ENCODE results near the gene ARGLU1. TPM values are rescaled to one million over a fixed set of nuclear protein-coding genes. Genes with fewer than 3 reads are reported as not detected.
A peak's percentile ranks its signal among the peaks of the same experiment; 100 is the strongest.

Gene ARGLU1
- polyA plus RNA-seq, 4 donors = 43.8 to 164 (median 56.0) TPM

DNA sequence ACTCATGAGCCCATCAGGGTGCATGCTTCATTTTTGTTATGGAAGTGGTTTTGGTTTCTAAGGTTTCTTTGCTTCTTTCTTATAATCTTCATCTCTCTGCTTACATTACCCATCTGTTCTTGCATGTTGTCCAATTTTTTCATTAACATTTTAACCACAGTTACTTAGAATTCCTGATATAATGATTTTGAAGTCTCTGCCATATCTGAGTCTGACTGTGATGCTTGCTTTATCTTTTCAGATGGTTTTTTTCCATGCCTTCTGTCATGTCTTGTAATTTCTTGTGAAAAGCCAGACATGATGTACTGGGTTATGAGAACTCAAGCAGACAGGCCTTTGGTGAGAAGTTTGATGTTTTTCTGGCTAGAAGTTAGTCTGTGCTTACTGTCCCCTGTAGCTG lies 8.0 kb upstream of the ARGLU1 start:
- H3K4me3 ChIP-seq (ENCODE audit: low read depth in 1 of 3, low read length in 3 of 3) = no peak overlapping the region
- no peak for FAIRE-seq

DNA sequence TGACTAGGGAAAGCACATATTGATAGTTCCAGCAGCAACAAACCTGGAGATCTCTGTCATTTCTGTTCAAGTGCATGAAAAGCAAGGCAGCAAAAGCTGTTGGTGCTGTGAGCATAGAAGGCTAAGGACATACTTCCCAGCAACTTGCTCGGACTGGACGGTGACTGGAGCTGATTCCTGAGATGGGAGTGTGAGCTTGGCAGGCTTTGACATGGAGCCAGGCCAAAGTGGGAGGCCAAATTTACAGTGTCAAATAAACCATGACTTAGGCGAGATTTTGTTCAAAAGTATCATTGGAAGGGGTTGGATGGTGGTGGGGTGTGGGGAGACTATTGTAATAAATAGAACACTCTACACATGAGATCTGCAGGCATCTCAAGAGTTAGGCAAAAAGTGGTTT lies 5.9 kb upstream of the ARGLU1 start:
- Histone ChIP-seq H3K36me3 (ENCODE audit: control insufficient read depth in 3 of 3, insufficient read depth in 2 of 3, low read depth in 1 of 3, low read length in 3 of 3) (no peaks in the 10 kb centered on the region), H3K27me3 (ENCODE audit: control insufficient read depth in 3 of 3, insufficient read depth in 3 of 3, low read length in 3 of 3) (no peaks in the 10 kb centered on the region), H3K9me3 (ENCODE audit: control insufficient read depth in 2 of 2, insufficient read depth in 1 of 2, low read depth in 1 of 2, low read length in 1 of 2) (no peaks in the 10 kb centered on the region), H3K27ac (ENCODE audit: low read depth in 1 of 3, low read length in 2 of 3) (no peak overlapping the region), H3K4me1 (ENCODE audit: control insufficient read depth in 3 of 3, insufficient read depth in 2 of 3, low read depth in 1 of 3, low read length in 2 of 3) (peaks cover 0 to 6% (median 0%) of the 10 kb centered on the region in 3 donors), H3K4me3 (ENCODE audit: low read depth in 1 of 3, low read length in 3 of 3) (no peak overlapping the region)
- no peak for DNase-seq
- 58 to 71% (median 71%) methylated on average over 3 of the region's 3 CpGs for WGBS, 3 donors
- no peak for FAIRE-seq

More for the DNA sequence above, 8.0 kb upstream of the ARGLU1 start:
- no peaks in the 10 kb centered on the region for H3K36me3 ChIP-seq (ENCODE audit: control insufficient read depth in 3 of 3, insufficient read depth in 2 of 3, low read depth in 1 of 3, low read length in 3 of 3)
- DNase-seq = no peak
- H3K4me1 ChIP-seq (ENCODE audit: control insufficient read depth in 3 of 3, insufficient read depth in 2 of 3, low read depth in 1 of 3, low read length in 2 of 3) = no peaks in the 10 kb centered on the region
- no peaks in the 10 kb centered on the region for H3K27me3 ChIP-seq (ENCODE audit: control insufficient read depth in 3 of 3, insufficient read depth in 3 of 3, low read length in 3 of 3)
- no peak overlapping the region for H3K27ac ChIP-seq (ENCODE audit: low read depth in 1 of 3, low read length in 2 of 3)
- H3K9me3 ChIP-seq (ENCODE audit: control insufficient read depth in 2 of 2, insufficient read depth in 1 of 2, low read depth in 1 of 2, low read length in 1 of 2) = no peaks in the 10 kb centered on the region

DNA sequence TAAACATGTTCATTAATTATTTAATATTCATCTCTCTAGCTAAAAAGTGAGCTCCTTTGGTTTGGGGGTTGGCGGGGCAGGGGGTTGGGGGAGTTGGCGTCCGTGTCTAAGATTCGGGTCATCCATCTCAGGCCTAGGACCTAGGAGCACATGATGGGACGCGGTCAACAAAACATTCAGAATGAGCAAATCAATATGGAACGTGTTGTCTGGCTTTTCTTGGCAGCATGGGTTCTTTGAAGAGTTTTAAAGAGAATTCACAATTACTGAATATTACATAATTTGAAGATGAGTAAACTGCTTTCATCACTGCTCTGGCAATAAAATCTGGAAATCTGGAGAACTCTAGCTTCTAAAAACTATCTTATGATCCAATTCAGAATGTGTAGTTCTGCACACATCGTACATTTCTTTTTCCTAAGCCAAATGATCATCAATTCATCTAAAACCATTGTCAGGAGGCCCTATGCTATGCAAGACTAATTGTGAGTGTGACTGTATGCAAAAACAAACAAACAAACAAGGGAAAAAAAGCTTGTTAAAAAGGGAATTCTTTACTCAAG lies 5.4 kb upstream of the ARGLU1 start:
- H3K27ac ChIP-seq (ENCODE audit: low read depth in 1 of 3, low read length in 2 of 3) = no peak overlapping the region
- WGBS, 3 donors = 80 to 93% (median 89%) methylated on average over 8 of the region's 8 CpGs
- H3K4me3 ChIP-seq (ENCODE audit: low read depth in 1 of 3, low read length in 3 of 3) = no peak overlapping the region
- FAIRE-seq = no peak
- peaks cover 0 to 10% (median 0%) of the 10 kb centered on the region in 3 donors for H3K4me1 ChIP-seq (ENCODE audit: control insufficient read depth in 3 of 3, insufficient read depth in 2 of 3, low read depth in 1 of 3, low read length in 2 of 3)
- no peaks in the 10 kb centered on the region for H3K36me3 ChIP-seq (ENCODE audit: control insufficient read depth in 3 of 3, insufficient read depth in 2 of 3, low read depth in 1 of 3, low read length in 3 of 3)
- H3K9me3 ChIP-seq (ENCODE audit: control insufficient read depth in 2 of 2, insufficient read depth in 1 of 2, low read depth in 1 of 2, low read length in 1 of 2) = no peaks in the 10 kb centered on the region
- DNase-seq = no peak
- no peaks in the 10 kb centered on the region for H3K27me3 ChIP-seq (ENCODE audit: control insufficient read depth in 3 of 3, insufficient read depth in 3 of 3, low read length in 3 of 3)

DNA sequence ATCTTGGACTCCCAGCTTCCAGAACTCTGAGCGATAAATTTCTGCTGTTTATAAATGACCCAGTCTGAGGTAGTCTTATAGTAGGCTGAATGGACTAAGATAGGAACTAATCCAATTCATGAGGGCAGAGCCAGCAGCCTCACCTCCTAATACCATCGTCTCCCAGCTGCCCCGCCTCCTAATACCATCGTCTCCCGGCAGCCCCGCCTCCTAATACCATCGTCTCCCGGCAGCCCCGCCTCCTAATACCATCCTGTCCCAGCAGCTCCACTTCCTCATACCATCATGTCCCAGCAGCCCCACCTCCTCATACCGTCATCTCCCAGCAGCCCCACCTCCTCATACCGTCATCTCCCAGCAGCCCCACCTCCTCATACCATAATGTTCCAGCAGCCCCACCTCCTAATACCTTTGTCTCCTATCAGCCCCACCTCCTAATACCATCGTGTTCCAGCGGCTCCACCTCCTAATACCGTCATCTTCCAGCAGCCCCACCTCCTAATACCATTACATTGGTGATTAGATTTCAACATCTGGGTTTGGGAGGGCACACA lies 2.4 kb upstream of the ARGLU1 start:
- Histone ChIP-seq H3K36me3 (ENCODE audit: control insufficient read depth in 3 of 3, insufficient read depth in 2 of 3, low read depth in 1 of 3, low read length in 3 of 3) (no peaks in the 10 kb centered on the region), H3K9me3 (ENCODE audit: control insufficient read depth in 2 of 2, insufficient read depth in 1 of 2, low read depth in 1 of 2, low read length in 1 of 2) (no peaks in the 10 kb centered on the region), H3K4me3 (ENCODE audit: low read depth in 1 of 3, low read length in 3 of 3) (no peak overlapping the region), H3K27ac (ENCODE audit: low read depth in 1 of 3, low read length in 2 of 3) (peak overlapping the region; percentile 67 to 76 (median 68)), H3K27me3 (ENCODE audit: control insufficient read depth in 3 of 3, insufficient read depth in 3 of 3, low read length in 3 of 3) (no peaks in the 10 kb centered on the region), H3K4me1 (ENCODE audit: control insufficient read depth in 3 of 3, insufficient read depth in 2 of 3, low read depth in 1 of 3, low read length in 2 of 3) (peaks cover 0 to 16% (median 3%) of the 10 kb centered on the region in 3 donors)
- 14 to 31% (median 27%) methylated on average over 13 to 14 of the region's 14 CpGs for WGBS, 3 donors
- DNase-seq (peak; percentile 87 to 94), FAIRE-seq (no peak)

DNA sequence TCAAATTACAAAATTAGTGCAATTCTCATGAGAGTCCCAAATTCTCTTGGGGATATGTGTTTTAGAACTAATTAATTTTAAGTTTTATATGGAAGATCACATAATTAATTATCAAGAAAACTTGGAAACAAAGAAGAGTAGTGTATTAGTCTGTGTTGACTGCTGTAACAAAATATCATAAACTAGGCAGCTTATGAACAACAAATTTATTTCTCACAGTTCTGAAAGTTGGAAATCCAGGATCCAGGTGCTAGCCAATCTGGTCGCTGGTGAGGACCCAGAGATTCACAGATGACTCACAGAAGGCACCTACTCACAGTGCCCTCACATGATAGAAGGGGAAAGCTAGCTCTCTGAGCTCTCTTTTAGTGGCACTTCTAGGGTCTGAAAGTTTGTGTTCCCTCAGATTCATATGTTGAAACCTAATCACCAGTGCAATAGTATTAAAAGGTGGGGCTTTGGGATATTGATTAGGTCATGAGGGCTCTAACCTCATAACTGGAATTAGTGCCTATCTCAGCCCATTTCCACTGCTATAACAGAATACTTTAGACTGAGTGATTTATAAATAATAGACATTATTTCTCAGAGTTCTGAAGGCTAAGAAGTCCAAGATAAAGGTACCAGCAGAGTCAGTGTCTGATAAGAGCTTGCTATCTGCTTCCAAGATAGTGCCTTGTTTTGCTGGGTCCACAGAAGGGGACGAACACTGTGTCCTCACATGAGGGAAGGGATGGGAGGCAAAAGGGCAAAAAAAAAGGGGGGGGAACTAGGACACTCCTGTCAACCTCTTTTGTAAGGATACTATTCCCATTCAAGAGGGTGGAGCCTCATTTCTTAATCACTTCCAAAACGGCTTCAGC lies 1.5 kb upstream of the ARGLU1 start:
- 31 to 66% (median 54%) methylated on average over 3 of the region's 3 CpGs for WGBS, 3 donors
- no peaks in the 10 kb centered on the region for H3K36me3 ChIP-seq (ENCODE audit: control insufficient read depth in 3 of 3, insufficient read depth in 2 of 3, low read depth in 1 of 3, low read length in 3 of 3)
- DNase-seq = peak in 1 of 2 donors; percentile 58
- FAIRE-seq = no peak
- no peak overlapping the region for H3K4me3 ChIP-seq (ENCODE audit: low read depth in 1 of 3, low read length in 3 of 3)
- H3K9me3 ChIP-seq (ENCODE audit: control insufficient read depth in 2 of 2, insufficient read depth in 1 of 2, low read depth in 1 of 2, low read length in 1 of 2) = no peaks in the 10 kb centered on the region
- peaks cover 0 to 24% (median 13%) of the 10 kb centered on the region in 3 donors for H3K4me1 ChIP-seq (ENCODE audit: control insufficient read depth in 3 of 3, insufficient read depth in 2 of 3, low read depth in 1 of 3, low read length in 2 of 3)
- no peaks in the 10 kb centered on the region for H3K27me3 ChIP-seq (ENCODE audit: control insufficient read depth in 3 of 3, insufficient read depth in 3 of 3, low read length in 3 of 3)
- H3K27ac ChIP-seq (ENCODE audit: low read depth in 1 of 3, low read length in 2 of 3) = peak overlapping the region; percentile 67 to 76 (median 68)

DNA sequence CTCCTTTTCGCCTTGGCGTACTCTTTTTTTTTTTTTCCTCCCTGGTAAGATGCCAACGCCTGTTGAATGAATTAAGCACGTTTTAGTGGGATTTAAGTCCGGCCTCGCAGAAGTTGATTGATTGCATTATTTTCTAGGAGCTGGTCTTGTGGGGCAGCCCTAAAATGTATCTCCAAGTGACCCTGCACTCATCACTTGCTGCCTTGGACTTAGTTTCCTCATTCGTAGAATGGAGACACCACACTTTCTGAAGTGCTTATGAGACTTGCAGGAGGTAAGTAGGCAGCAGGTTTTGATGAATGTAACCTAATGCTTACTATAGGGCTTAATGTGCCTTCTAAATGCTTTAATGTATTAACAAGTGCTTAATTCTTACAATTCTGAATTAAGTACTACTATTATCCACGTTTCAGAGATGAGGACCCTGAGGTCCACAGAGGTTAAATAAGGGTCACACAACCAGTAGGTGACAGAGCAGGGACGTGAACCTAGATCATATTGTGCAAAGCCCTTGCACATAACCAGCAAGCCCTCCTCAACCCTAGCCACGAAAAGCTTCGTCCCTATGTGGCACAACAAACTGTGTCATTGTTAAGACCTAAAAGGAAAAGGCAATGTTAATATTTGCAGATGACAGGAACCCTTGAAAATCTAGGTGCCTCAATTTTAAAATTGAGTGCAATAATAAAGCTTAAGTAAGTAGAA lies 514 bp upstream of the ARGLU1 start:
- H3K4me3 ChIP-seq (ENCODE audit: low read depth in 1 of 3, low read length in 3 of 3) = peak overlapping the region; percentile 8 to 93 (median 89)
- peaks cover 2 to 32% (median 20%) of the 10 kb centered on the region in 3 donors for H3K4me1 ChIP-seq (ENCODE audit: control insufficient read depth in 3 of 3, insufficient read depth in 2 of 3, low read depth in 1 of 3, low read length in 2 of 3)
- peak; percentile 41 for FAIRE-seq

DNA sequence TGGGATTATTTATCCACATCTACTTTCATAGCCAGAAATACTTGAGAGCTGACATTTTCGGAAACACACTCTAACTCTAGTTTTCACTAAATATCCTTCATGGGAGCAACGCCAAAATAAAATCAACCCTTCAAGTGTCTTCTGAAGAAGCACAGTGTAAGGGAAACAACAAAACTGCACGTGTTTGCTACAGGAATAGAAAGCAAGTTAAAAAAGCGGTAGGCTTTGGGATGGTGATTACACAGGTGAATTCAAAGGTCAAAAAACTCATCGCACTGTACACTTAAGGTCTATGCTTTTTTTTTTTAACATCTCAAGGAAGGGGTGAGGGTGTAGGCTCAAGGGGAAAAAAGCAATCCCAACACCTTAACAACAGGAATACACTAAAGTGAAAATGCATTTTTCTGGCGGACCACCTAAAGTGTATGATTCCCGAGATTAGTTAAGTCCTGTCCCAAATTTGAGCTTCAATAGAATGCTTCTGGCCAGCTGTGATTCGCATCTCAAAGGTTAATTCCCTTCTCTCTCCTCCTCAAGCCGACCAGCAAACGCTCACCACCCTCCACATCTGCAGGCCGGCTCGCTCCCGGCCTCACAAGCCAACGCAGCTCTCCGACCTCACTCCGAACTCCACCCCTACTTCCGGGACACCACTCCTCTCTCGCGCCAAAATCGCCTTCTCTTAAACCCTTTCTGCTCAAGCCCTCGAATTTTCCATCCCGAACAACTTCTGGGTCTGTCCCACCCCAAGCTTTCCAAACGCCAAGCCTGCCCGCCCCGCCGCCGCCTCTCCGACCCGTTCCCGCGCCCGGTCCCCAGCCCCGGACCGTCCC lies 1.1 kb downstream of the ARGLU1 start:
- FAIRE-seq (no peak), DNase-seq (peak; percentile 65 to 70)
- Histone ChIP-seq H3K4me3 (ENCODE audit: low read depth in 1 of 3, low read length in 3 of 3) (peak overlapping the region; percentile 89 to 98 (median 93)), H3K4me1 (ENCODE audit: control insufficient read depth in 3 of 3, insufficient read depth in 2 of 3, low read depth in 1 of 3, low read length in 2 of 3) (peaks cover 5 to 32% (median 27%) of the 10 kb centered on the region in 3 donors), H3K9me3 (ENCODE audit: control insufficient read depth in 2 of 2, insufficient read depth in 1 of 2, low read depth in 1 of 2, low read length in 1 of 2) (no peaks in the 10 kb centered on the region), H3K27me3 (ENCODE audit: control insufficient read depth in 3 of 3, insufficient read depth in 3 of 3, low read length in 3 of 3) (no peaks in the 10 kb centered on the region), H3K27ac (ENCODE audit: low read depth in 1 of 3, low read length in 2 of 3) (peak overlapping the region; percentile 89 to 98 (median 97)), H3K36me3 (ENCODE audit: control insufficient read depth in 3 of 3, insufficient read depth in 2 of 3, low read depth in 1 of 3, low read length in 3 of 3) (no peaks in the 10 kb centered on the region)
- WGBS, 3 donors = 0 to 1% (median 1%) methylated on average over 30 to 34 of the region's 34 CpGs

More for the DNA sequence above, 514 bp upstream of the ARGLU1 start:
- no peak for DNase-seq
- H3K27me3 ChIP-seq (ENCODE audit: control insufficient read depth in 3 of 3, insufficient read depth in 3 of 3, low read length in 3 of 3) = no peaks in the 10 kb centered on the region
- H3K9me3 ChIP-seq (ENCODE audit: control insufficient read depth in 2 of 2, insufficient read depth in 1 of 2, low read depth in 1 of 2, low read length in 1 of 2) = no peaks in the 10 kb centered on the region
- no peaks in the 10 kb centered on the region for H3K36me3 ChIP-seq (ENCODE audit: control insufficient read depth in 3 of 3, insufficient read depth in 2 of 3, low read depth in 1 of 3, low read length in 3 of 3)
- H3K27ac ChIP-seq (ENCODE audit: low read depth in 1 of 3, low read length in 2 of 3) = peak overlapping the region in 2 of 3 donors; percentile 57 to 98
- 22 to 25% (median 23%) methylated on average over 11 of the region's 11 CpGs for WGBS, 3 donors

Measured in small intestine (tissue), 7 donors.